ENCODE measurements around the gene DLG4.

DNA sequence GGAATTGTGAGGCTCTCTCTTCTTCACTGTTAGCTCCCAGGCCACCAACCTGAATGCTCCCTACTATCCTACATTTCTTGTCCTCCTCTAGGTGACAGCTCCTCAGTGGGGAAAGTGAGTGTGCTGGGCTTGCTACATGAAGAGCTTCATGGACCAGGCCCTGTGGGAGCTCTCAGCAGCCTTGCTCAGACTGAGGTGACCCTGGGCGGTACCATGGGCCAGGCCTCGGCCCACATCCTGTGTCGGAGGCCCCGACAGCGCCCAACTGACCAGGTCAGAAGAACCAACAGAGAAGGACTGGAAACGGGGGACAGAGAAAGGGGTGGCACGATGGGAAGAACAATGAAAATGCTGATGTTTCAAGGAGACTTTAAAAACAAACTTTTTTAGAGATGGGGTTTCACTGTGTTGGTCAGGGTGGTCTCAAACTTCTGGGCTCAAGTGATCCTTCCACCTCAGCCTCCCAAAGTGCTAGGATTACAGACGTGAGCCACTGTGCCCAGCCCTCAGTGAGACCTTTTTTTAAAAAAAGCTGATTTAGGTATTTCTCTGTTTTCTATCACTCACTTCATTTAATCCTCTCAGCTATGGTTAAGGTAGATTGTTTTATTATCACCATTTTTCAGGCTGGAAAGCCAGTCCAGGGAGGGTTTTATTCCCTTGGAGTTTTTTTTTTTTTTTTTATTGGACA lies 37.3 kb upstream of the DLG4 start:
- TF ChIP-seq EZH2 (IDR thresholded peaks at IDR 0.05) (no peak), POLR2AphosphoS5 (IDR thresholded peaks at IDR 0.05; ENCODE audit: borderline replicate concordance, low read depth, low read length) (no peak), FOXP2 (optimal IDR thresholded peaks at IDR 0.05; ENCODE audit: control extremely low read depth, extremely low read length, insufficient read depth) (no peak)
